GDM1 (cell line): ENCODE results near the gene HVCN1.

Experiments used
- DNase-seq: peaks from one replicate; lab custom pipeline; 2025; lab: John Stamatoyannopoulos, UW

HVCN1 gene

GRCh38 chr12:110699591-110700445 is 10.9 kb upstream of the HVCN1 start:
- no peak for DNase-seq

- peak; percentile 72 for DNase-seq
Measured at GRCh38 chr12:110698171-110698902, 9.4 kb upstream of the HVCN1 start.

- no peak for DNase-seq
Measured at GRCh38 chr12:110697236-110697635, 8.3 kb upstream of the HVCN1 start.

- DNase-seq = no peak
Measured at GRCh38 chr12:110696283-110696682, 7.4 kb upstream of the HVCN1 start.

- DNase-seq = no peak
Measured at GRCh38 chr12:110694330-110694901, 5.5 kb upstream of the HVCN1 start.

GRCh38 chr12:110693731-110694130 is 4.8 kb upstream of the HVCN1 start:
- DNase-seq = no peak

GRCh38 chr12:110690127-110690430 is 1.2 kb upstream of the HVCN1 start:
- no peak for DNase-seq

GRCh38 chr12:110689281-110690126 is 589 bp upstream of the HVCN1 start:
- peak; percentile 46 for DNase-seq

GRCh38 chr12:110687396-110688169 is 1.3 kb downstream of the HVCN1 start:
- no peak for DNase-seq

GRCh38 chr12:110686294-110686903 is 2.5 kb downstream of the HVCN1 start:
- DNase-seq = no peak

- no peak for DNase-seq
Measured at GRCh38 chr12:110684312-110684836, 4.5 kb downstream of the HVCN1 start.

- DNase-seq = no peak
Measured at GRCh38 chr12:110683888-110684287, 5.0 kb downstream of the HVCN1 start.

GRCh38 chr12:110680032-110680431 is 8.9 kb downstream of the HVCN1 start:
- DNase-seq = no peak

GRCh38 chr12:110679201-110679600 is 9.7 kb downstream of the HVCN1 start:
- no peak for DNase-seq

GRCh38 chr12:110677982-110678381 is 10.9 kb downstream of the HVCN1 start:
- DNase-seq = no peak

- peak; percentile 52 for DNase-seq
Measured at GRCh38 chr12:110677206-110677911, 11.6 kb downstream of the HVCN1 start.

GRCh38 chr12:110676171-110676570 is 12.7 kb downstream of the HVCN1 start:
- no peak for DNase-seq

- DNase-seq = no peak
Measured at GRCh38 chr12:110670161-110670701, 18.7 kb downstream of the HVCN1 start.

- no peak for DNase-seq
Measured at GRCh38 chr12:110669193-110669502, 19.8 kb downstream of the HVCN1 start.
